Measurements from ENCODE around the gene SLCO1B1.
"Not testable (repeated sequence)": the region's sequence is repeated elsewhere in the genome, so short reads cannot be mapped to it uniquely, and the experiment has no call there.

The SLCO1B1 gene, protein sequence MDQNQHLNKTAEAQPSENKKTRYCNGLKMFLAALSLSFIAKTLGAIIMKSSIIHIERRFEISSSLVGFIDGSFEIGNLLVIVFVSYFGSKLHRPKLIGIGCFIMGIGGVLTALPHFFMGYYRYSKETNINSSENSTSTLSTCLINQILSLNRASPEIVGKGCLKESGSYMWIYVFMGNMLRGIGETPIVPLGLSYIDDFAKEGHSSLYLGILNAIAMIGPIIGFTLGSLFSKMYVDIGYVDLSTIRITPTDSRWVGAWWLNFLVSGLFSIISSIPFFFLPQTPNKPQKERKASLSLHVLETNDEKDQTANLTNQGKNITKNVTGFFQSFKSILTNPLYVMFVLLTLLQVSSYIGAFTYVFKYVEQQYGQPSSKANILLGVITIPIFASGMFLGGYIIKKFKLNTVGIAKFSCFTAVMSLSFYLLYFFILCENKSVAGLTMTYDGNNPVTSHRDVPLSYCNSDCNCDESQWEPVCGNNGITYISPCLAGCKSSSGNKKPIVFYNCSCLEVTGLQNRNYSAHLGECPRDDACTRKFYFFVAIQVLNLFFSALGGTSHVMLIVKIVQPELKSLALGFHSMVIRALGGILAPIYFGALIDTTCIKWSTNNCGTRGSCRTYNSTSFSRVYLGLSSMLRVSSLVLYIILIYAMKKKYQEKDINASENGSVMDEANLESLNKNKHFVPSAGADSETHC

DNA sequence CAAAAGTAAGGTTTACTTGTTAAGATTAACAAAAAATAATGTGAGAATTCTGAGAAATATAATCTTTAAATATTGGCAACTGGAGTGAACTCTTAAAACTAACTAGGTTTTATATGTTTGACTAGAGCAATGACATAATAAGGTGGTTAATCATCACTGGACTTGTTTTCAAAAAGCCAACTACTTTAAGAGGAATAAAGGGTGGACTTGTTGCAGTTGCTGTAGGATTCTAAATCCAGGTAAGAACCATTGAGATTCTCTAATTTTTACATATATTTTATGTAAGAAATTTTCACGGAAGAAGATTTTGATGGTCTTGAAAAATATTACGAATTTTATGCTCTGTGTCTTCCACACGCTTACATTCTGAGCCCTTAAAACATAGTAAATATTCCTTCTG lies at the start of gene SLCO1B1:
Gene SLCO1B1 (plus strand): TSS at position 197 of the 400 bp plus-strand sequence. CDS start 10,381 bp downstream, outside the sequence.
- in situ Hi-C loops (cut with MboI; ENCODE audit: low pct_unique_long_range_greater_than_20kb, low sequenced_read_pairs, unreplicated experiment), result no loop called here
- TF ChIP-seq, protein P1, sequence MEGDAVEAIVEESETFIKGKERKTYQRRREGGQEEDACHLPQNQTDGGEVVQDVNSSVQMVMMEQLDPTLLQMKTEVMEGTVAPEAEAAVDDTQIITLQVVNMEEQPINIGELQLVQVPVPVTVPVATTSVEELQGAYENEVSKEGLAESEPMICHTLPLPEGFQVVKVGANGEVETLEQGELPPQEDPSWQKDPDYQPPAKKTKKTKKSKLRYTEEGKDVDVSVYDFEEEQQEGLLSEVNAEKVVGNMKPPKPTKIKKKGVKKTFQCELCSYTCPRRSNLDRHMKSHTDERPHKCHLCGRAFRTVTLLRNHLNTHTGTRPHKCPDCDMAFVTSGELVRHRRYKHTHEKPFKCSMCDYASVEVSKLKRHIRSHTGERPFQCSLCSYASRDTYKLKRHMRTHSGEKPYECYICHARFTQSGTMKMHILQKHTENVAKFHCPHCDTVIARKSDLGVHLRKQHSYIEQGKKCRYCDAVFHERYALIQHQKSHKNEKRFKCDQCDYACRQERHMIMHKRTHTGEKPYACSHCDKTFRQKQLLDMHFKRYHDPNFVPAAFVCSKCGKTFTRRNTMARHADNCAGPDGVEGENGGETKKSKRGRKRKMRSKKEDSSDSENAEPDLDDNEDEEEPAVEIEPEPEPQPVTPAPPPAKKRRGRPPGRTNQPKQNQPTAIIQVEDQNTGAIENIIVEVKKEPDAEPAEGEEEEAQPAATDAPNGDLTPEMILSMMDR (IDR thresholded peaks at IDR 0.05; ENCODE audit: extremely low read depth, insufficient read depth, missing control alignments), result no peak

DNA sequence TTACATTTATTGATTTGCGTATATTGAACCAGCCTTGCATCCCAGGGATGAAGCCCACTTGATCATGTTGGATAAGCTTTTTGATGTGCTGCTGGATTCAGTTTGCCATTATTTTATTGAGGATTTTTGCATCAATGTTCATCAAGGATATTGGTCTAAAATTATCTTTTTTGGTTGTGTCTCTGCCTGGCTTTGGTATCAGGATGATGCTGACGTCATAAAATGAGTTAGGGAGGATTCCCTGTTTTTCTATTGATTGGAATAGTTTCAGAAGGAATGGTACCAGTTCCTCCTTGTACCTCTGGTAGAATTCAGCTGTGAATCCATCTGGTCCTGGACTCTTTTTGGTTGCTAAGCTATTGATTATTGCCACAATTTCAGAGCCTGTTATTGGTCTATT lies 46.2 kb upstream of the SLCO1B1 start:
- in situ Hi-C loops (cut with MboI; ENCODE audit: low pct_unique_long_range_greater_than_20kb, low sequenced_read_pairs, unreplicated experiment); DNase-seq (ENCODE audit: low spot score): not testable (repeated sequence)

More for the DNA sequence above, at the start of gene SLCO1B1:
- no peak for DNase-seq (ENCODE audit: low spot score)

- TF ChIP-seq, protein P1 (IDR thresholded peaks at IDR 0.05; ENCODE audit: extremely low read depth, insufficient read depth, missing control alignments), result no peak
- DNase-seq (ENCODE audit: low spot score), result no peak
- in situ Hi-C loops (cut with MboI; ENCODE audit: low pct_unique_long_range_greater_than_20kb, low sequenced_read_pairs, unreplicated experiment), result no loop called here
Observed at GRCh38 chr12:21111732-21112131, 19.3 kb upstream of the SLCO1B1 start.

DNA sequence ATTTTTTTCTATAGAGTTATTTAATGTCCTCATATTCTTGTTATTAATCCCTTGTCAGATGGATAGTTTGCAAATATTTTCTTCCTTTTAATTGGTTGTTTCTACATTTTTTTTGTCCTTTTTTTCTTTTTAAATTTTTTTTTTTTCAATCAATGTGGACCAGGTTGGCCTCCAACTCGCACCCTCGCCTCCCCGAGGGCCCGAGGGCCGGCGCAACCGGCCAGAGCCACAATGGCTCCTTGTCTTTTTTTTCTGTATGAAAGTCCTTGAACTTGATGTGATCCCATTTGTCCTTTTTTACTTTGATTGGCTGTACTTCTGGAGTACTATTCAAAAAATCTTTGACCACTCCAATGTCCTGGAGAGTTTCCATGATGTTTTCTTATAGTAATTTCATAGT lies 17.7 kb upstream of the SLCO1B1 start:
- in situ Hi-C loops (cut with MboI; ENCODE audit: low pct_unique_long_range_greater_than_20kb, low sequenced_read_pairs, unreplicated experiment), result no loop called here
- DNase-seq (ENCODE audit: low spot score), result no peak
- TF ChIP-seq, protein P1 (IDR thresholded peaks at IDR 0.05; ENCODE audit: extremely low read depth, insufficient read depth, missing control alignments), result no peak

DNA sequence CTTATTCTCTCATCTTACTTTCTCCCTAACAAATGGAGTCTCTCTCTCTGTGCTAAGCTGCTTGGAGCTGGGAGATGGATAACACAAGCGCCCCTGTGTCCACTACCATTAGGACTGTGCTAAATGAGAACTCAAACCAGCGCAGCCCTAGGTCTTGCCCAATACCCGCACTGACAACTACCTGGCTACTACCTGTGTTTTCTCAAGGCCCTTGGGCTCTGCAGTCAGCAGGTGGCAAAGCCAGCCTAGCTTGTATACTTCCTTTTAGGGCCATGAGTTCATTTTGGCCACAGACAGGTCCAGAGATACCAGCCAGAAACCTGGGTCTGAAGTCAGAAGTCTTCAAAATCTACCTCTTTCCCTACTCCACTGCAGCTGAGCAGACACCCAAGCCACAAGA lies 13.0 kb upstream of the SLCO1B1 start:
- in situ Hi-C loops (cut with MboI; ENCODE audit: low pct_unique_long_range_greater_than_20kb, low sequenced_read_pairs, unreplicated experiment), result no loop called here
- TF ChIP-seq, protein P1 (IDR thresholded peaks at IDR 0.05; ENCODE audit: extremely low read depth, insufficient read depth, missing control alignments), result no peak
- DNase-seq (ENCODE audit: low spot score), result no peak

DNA sequence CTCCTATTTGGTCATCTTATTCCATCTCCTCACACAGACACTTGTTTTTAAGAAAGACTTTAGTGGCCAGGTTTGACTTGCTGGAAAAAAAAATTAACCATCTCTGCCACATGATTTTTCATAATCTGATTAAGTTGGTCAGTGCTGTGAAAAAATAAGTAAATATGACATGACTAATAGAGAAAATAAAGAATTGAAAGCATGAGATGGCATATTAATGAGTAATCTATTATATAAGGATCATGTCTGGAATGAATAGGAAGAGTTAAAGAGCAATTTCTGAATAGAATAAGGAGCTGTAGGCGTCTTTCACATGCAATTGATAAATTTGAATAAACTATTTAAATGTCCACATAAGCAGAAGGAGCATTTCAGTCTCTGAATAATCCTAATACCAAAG lies 12.2 kb upstream of the SLCO1B1 start:
- in situ Hi-C loops (cut with MboI; ENCODE audit: low pct_unique_long_range_greater_than_20kb, low sequenced_read_pairs, unreplicated experiment), result no loop called here
- DNase-seq (ENCODE audit: low spot score), result no peak
- TF ChIP-seq, protein P1 (IDR thresholded peaks at IDR 0.05; ENCODE audit: extremely low read depth, insufficient read depth, missing control alignments), result no peak

GRCh38 chr12:21129351-21129750 lies 1.6 kb upstream of the SLCO1B1 start:
- in situ Hi-C loops (cut with MboI; ENCODE audit: low pct_unique_long_range_greater_than_20kb, low sequenced_read_pairs, unreplicated experiment), result no loop called here
- DNase-seq (ENCODE audit: low spot score), result no peak
- TF ChIP-seq, protein P1 (IDR thresholded peaks at IDR 0.05; ENCODE audit: extremely low read depth, insufficient read depth, missing control alignments), result no peak

All from GM13977 (cell line).